Measurements from ENCODE around the gene GSN. TPM values are rescaled to one million over a fixed set of nuclear protein-coding genes. Genes with fewer than 3 reads are reported as not detected.

GSN gene
- total RNA-seq, 1 experiment from 2014 or later = 100 TPM

DNA sequence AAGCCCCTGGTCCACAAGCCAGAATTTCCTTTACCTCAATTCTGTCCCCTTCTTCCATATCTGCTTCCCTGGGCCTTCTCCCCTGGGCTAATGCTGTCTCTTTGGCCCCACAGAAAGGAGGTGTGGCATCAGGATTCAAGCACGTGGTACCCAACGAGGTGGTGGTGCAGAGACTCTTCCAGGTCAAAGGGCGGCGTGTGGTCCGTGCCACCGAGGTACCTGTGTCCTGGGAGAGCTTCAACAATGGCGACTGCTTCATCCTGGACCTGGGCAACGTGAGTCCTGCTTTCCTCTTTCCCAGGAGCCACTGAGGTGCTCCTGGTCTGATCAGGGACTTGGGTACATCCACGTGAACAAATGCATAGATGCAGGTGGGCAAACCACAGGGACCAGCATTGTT, 42.6 kb downstream of the GSN start:
- no peaks in the 10 kb centered on the region for H3K9me3 Mint-ChIP-seq (ENCODE audit: unreplicated experiment)
- Histone ChIP-seq H3K4me1 (no peaks in the 10 kb centered on the region), H3K27me3 (replicated peaks; ENCODE audit: control insufficient read depth, insufficient read depth, low read length) (no peaks in the 10 kb centered on the region), H3K36me3 (ENCODE audit: control insufficient read depth, insufficient read depth, low read length) (peaks cover 5% of the 10 kb centered on the region; the same call in 1 of the 2 replicates), H3K9me3 (no peaks in the 10 kb centered on the region), H3K4me3 (ENCODE audit: low read depth, low read length) (no peak overlapping the region)
- CTCF ChIA-PET = no interaction called here
- DNase-seq = no peak
- H3K4me1 Mint-ChIP-seq (ENCODE audit: low read depth, unreplicated experiment) = no peaks in the 10 kb centered on the region
- H3K4me3 Mint-ChIP-seq (ENCODE audit: unreplicated experiment) = no peak overlapping the region
- H3K27me3 Mint-ChIP-seq (ENCODE audit: insufficient read depth, unreplicated experiment) = no peaks in the 10 kb centered on the region
- no TSS peak for BruUV-seq (replicated peaks)
- intact Hi-C loops (cut with micrococcal nuclease; ENCODE audit: unreplicated experiment) = no loop called here
- TF ChIP-seq, protein P1, sequence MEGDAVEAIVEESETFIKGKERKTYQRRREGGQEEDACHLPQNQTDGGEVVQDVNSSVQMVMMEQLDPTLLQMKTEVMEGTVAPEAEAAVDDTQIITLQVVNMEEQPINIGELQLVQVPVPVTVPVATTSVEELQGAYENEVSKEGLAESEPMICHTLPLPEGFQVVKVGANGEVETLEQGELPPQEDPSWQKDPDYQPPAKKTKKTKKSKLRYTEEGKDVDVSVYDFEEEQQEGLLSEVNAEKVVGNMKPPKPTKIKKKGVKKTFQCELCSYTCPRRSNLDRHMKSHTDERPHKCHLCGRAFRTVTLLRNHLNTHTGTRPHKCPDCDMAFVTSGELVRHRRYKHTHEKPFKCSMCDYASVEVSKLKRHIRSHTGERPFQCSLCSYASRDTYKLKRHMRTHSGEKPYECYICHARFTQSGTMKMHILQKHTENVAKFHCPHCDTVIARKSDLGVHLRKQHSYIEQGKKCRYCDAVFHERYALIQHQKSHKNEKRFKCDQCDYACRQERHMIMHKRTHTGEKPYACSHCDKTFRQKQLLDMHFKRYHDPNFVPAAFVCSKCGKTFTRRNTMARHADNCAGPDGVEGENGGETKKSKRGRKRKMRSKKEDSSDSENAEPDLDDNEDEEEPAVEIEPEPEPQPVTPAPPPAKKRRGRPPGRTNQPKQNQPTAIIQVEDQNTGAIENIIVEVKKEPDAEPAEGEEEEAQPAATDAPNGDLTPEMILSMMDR (IDR thresholded peaks at IDR 0.05; ENCODE audit: insufficient read depth in 1 of 2, low read depth in 1 of 2, low read length in 1 of 2, severe bottlenecking in 1 of 2, unreplicated experiment in 1 of 2) = no peak
- peaks cover 24% of the 10 kb centered on the region for H3K36me3 Mint-ChIP-seq (ENCODE audit: insufficient read depth, unreplicated experiment)
- POLR2A ChIA-PET = no interaction called here
- H3K27ac Mint-ChIP-seq (ENCODE audit: unreplicated experiment) = no peak overlapping the region

DNA sequence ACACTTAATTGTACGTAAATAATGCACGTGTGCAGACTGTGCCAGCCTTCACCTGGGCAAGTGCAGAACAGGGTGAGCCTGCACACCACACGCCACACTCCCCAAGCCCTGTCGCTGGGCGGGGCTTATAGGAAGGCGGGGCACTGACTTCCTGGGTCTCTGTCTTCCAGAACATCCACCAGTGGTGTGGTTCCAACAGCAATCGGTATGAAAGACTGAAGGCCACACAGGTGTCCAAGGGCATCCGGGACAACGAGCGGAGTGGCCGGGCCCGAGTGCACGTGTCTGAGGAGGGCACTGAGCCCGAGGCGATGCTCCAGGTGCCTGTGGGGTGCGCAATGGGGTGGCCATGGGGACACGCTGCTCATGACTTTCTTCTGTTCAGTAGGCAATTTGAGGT, 44.2 kb downstream of the GSN start:
- peaks cover 5% of the 10 kb centered on the region; the same call in 1 of the 2 replicates for H3K36me3 ChIP-seq (ENCODE audit: control insufficient read depth, insufficient read depth, low read length)
- H3K9me3 ChIP-seq = no peaks in the 10 kb centered on the region
- no peaks in the 10 kb centered on the region for H3K9me3 Mint-ChIP-seq (ENCODE audit: unreplicated experiment)
- no TSS peak for BruUV-seq (replicated peaks)
- TF ChIP-seq, protein P1 (IDR thresholded peaks at IDR 0.05; ENCODE audit: insufficient read depth in 1 of 2, low read depth in 1 of 2, low read length in 1 of 2, severe bottlenecking in 1 of 2, unreplicated experiment in 1 of 2) = no peak
- H3K27me3 Mint-ChIP-seq (ENCODE audit: insufficient read depth, unreplicated experiment) = no peaks in the 10 kb centered on the region
- H3K4me3 Mint-ChIP-seq (ENCODE audit: unreplicated experiment) = no peak overlapping the region
- H3K27me3 ChIP-seq (replicated peaks; ENCODE audit: control insufficient read depth, insufficient read depth, low read length) = no peaks in the 10 kb centered on the region
- peaks cover 24% of the 10 kb centered on the region for H3K36me3 Mint-ChIP-seq (ENCODE audit: insufficient read depth, unreplicated experiment)
- no peaks in the 10 kb centered on the region for H3K4me1 Mint-ChIP-seq (ENCODE audit: low read depth, unreplicated experiment)
- no peak for DNase-seq
- intact Hi-C loops (cut with micrococcal nuclease; ENCODE audit: unreplicated experiment) = no loop called here
- no peak overlapping the region for H3K27ac Mint-ChIP-seq (ENCODE audit: unreplicated experiment)
- POLR2A ChIA-PET = no interaction called here
- no peaks in the 10 kb centered on the region for H3K4me1 ChIP-seq
- CTCF ChIA-PET = no interaction called here
- H3K4me3 ChIP-seq (ENCODE audit: low read depth, low read length) = no peak overlapping the region

DNA sequence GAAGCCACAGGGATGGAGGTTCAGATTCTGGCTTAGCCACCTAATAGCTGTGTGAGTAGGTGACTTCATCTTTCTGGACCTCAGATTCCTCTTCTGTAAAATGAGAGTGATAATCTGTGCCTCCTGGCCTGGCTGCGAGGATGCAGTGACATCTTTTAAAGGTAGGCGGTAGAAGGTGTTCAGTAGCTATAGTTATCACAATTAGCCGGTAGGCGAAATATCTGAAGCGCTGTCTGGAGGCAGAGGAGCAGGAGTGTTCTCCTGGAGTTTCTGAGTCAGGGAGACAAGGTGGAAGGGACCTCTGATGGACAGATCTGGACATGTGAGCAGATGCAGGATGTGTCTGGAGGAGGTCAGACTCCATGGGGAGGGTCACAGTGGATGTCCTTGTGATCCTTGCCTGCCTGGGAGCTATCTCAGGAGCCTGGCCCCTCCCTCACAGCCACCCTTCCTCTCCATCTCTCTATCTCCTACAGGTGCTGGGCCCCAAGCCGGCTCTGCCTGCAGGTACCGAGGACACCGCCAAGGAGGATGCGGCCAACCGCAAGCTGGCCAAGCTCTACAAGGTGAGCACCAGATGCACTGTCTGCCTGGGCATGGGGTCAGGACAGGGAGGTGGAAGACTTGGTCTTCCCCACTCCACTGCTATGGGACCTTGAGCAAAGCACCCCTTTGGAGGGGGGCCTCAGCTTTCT, 45.6 kb downstream of the GSN start:
- peaks cover 20% of the 10 kb centered on the region for H3K36me3 Mint-ChIP-seq (ENCODE audit: insufficient read depth, unreplicated experiment)
- peaks cover 5% of the 10 kb centered on the region; the same call in 1 of the 2 replicates for H3K36me3 ChIP-seq (ENCODE audit: control insufficient read depth, insufficient read depth, low read length)
- H3K4me3 ChIP-seq (ENCODE audit: low read depth, low read length) = no peak overlapping the region
- intact Hi-C loops (cut with micrococcal nuclease; ENCODE audit: unreplicated experiment) = no loop called here
- TF ChIP-seq, protein P1 (IDR thresholded peaks at IDR 0.05; ENCODE audit: insufficient read depth in 1 of 2, low read depth in 1 of 2, low read length in 1 of 2, severe bottlenecking in 1 of 2, unreplicated experiment in 1 of 2) = no peak
- H3K9me3 Mint-ChIP-seq (ENCODE audit: unreplicated experiment) = no peaks in the 10 kb centered on the region
- no peaks in the 10 kb centered on the region for H3K4me1 ChIP-seq
- no peaks in the 10 kb centered on the region for H3K27me3 Mint-ChIP-seq (ENCODE audit: insufficient read depth, unreplicated experiment)
- H3K4me3 Mint-ChIP-seq (ENCODE audit: unreplicated experiment) = no peak overlapping the region
- no TSS peak for BruUV-seq (replicated peaks)
- DNase-seq = no peak
- CTCF ChIA-PET = no interaction called here
- no peaks in the 10 kb centered on the region for H3K27me3 ChIP-seq (replicated peaks; ENCODE audit: control insufficient read depth, insufficient read depth, low read length)
- H3K9me3 ChIP-seq = no peaks in the 10 kb centered on the region
- H3K4me1 Mint-ChIP-seq (ENCODE audit: low read depth, unreplicated experiment) = no peaks in the 10 kb centered on the region
- no peak overlapping the region for H3K27ac Mint-ChIP-seq (ENCODE audit: unreplicated experiment)
- POLR2A ChIA-PET = no interaction called here
